BJ (cell line): ENCODE data around the gene QSOX1. TPM values are rescaled to one million over a fixed set of nuclear protein-coding genes. Genes with fewer than 3 reads are reported as not detected.

Source experiments
- CTCF ChIA-PET: fragments of 350-600 bp; formaldehyde crosslinking; extraction: SDS; loops from one replicate; lab custom pipeline; 2021; ENCODE audit warnings: antibody characterized with exemption, inconsistent platforms; lab: Yijun Ruan, JAX
- POLR2A ChIA-PET: fragments of 300-600 bp; sonication (Branson Sonifier 250); formaldehyde crosslinking; extraction: SDS; loops from one replicate; lab custom pipeline; 2021; ENCODE audit warnings: antibody characterized with exemption; lab: Charles Lee
- DNase-seq: peaks from one replicate; pipeline ENCODE4 v3.0.0-alpha.2; 2011; ENCODE audit warnings: low read depth
- H3K27me3 ChIP-seq: 2 replicates; pipeline ENCODE4 v1.6.0; 2011; ENCODE audit warnings: low read length; ENCODE audit not compliant: control insufficient read depth, insufficient read depth
- H3K36me3 ChIP-seq: 2 replicates; pipeline ENCODE4 v1.5.1; 2011; ENCODE audit warnings: low read length; ENCODE audit not compliant: control insufficient read depth, insufficient read depth
- H3K4me3 ChIP-seq: 2 replicates; pipeline ENCODE4 v1.5.1; 2011; ENCODE audit warnings: low read depth, mild to moderate bottlenecking, control low read depth, low read length
- polyA plus RNA-seq: library from polyadenylated mRNA; depleted of rRNA; stranded (reverse); fragments of >200 nt; gene quantifications from 2 replicates; pipeline ENCODE4 v1.2.3, GENCODE V29; 2011
- TF ChIP-seq, protein P1 (sequence below): IDR thresholded peaks from 2 replicates; pipeline ENCODE4 v1.5.1; 2011; ENCODE audit warnings: low read depth, mild to moderate bottlenecking, control low read depth, inconsistent platforms, low read length, moderate library complexity; ENCODE audit not compliant: insufficient read depth

QSOX1 gene
- polyA plus RNA-seq, 1 experiment: 503 TPM

DNA sequence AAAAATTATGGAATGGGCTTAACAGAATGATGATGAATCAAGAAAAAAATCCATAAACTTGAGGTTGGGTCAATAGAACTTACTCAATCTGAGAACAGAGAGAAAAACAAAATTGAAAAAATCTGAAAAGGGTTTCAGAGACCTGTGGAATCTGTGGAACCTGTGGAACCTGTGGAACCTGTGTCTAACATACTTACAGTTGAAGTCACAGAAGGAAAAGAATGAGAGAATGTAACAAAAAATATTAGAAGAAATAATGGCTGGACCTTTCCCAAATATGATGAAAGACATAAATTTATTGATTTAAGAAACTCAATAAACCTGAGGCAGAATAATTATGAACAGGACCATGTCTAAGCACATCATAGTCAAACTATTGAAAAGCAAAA lies 17.7 kb upstream of the QSOX1 start:
- no peaks in the 10 kb centered on the region for H3K27me3 ChIP-seq
- TF ChIP-seq, protein P1, sequence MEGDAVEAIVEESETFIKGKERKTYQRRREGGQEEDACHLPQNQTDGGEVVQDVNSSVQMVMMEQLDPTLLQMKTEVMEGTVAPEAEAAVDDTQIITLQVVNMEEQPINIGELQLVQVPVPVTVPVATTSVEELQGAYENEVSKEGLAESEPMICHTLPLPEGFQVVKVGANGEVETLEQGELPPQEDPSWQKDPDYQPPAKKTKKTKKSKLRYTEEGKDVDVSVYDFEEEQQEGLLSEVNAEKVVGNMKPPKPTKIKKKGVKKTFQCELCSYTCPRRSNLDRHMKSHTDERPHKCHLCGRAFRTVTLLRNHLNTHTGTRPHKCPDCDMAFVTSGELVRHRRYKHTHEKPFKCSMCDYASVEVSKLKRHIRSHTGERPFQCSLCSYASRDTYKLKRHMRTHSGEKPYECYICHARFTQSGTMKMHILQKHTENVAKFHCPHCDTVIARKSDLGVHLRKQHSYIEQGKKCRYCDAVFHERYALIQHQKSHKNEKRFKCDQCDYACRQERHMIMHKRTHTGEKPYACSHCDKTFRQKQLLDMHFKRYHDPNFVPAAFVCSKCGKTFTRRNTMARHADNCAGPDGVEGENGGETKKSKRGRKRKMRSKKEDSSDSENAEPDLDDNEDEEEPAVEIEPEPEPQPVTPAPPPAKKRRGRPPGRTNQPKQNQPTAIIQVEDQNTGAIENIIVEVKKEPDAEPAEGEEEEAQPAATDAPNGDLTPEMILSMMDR: no peak
- ChIA-PET CTCF (interaction anchor here (0.7 to 0.9 kb wide), 2 partner anchors 26 to 85 kb away, joined by 3 read pairs; no protein-coding TSS in a partner anchor), POLR2A (no interaction called here)
- H3K36me3 ChIP-seq: no peaks in the 10 kb centered on the region
- no peak overlapping the region for H3K4me3 ChIP-seq
- DNase-seq: no peak

DNA sequence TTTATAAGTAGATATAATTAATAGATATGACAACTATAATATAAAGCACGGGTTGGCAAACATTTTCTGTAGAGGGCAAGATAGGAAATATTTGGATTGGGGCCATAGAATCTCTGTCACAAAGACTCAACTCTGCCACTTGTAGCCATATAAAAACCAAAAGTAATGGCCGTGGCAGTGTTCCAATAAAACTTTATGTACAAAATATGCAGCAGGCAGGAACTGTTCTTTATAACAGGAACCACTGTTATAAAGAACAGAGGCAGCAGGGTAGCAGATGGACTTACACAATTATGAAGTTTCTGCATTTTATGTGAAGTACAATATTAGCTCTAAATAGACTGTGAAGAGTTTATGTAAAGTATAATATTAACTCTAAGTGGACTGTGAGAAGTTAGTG lies 16.9 kb upstream of the QSOX1 start:
- ChIA-PET CTCF (no interaction called here), POLR2A (no interaction called here)
- H3K4me3 ChIP-seq: no peak overlapping the region
- TF ChIP-seq, protein P1: no peak
- DNase-seq: no peak
- H3K27me3 ChIP-seq: no peaks in the 10 kb centered on the region
- H3K36me3 ChIP-seq: no peaks in the 10 kb centered on the region

DNA sequence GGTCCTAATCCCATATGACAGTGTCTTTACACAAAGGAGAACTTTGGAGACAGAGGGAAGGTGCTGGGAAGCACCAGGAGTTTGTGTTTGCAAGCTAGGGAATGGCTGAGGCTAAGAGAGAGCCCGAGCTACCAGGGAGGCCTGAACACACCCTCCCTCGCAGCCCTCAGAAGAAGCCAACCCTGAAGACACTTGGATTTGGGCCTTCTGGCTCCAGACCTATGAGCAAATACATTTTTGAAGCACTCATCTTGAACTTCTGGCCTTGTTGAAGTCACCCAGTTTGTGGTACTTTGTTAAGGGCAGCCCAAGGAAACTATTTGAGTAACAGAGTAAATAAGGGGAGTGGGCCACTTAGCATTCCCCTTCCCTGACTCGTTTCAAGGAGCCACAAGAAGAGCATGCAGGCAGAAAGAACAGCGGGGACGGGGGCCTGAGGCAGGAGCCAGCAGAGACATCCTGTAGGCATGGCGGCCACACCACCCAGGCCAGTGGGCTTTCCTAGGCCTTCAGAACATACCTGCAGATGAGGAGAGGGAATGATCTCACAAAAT lies 13.2 kb upstream of the QSOX1 start:
- TF ChIP-seq, protein P1: no peak
- DNase-seq: no peak
- Histone ChIP-seq H3K27me3 (peaks cover 2% of the 10 kb centered on the region; the same call in 1 of the 2 replicates), H3K36me3 (no peaks in the 10 kb centered on the region), H3K4me3 (no peak overlapping the region)
- CTCF ChIA-PET: no interaction called here
- POLR2A ChIA-PET: no interaction called here

DNA sequence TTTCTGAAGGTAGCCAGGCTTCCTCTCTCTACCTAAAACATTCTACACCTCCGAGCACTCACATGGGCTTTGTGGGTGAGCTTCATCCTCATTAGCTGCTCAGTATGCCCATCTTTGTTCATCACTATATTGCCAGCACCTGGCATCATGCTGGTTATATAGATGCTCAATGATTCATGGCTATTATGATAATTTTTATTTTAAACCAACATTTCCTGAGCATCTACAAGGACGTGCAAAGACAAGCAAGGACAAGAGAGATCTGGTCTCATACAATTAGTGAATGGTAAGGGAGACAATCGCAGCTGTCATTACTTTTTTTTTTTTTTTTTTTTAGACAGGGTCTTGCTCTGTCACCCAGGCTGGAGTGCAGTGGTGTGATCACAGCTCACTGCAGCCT lies 11.3 kb upstream of the QSOX1 start:
- CTCF ChIA-PET: interaction anchor here (0.7 to 1.2 kb wide), 2 partner anchors 11 to 16 kb away, joined by 3 to 4 read pairs; no protein-coding TSS in a partner anchor
- TF ChIP-seq, protein P1: no peak
- no peak for DNase-seq
- POLR2A ChIA-PET: no interaction called here
- peaks cover 2% of the 10 kb centered on the region; the same call in 1 of the 2 replicates for H3K27me3 ChIP-seq
- H3K36me3 ChIP-seq: no peaks in the 10 kb centered on the region
- H3K4me3 ChIP-seq: no peak overlapping the region

DNA sequence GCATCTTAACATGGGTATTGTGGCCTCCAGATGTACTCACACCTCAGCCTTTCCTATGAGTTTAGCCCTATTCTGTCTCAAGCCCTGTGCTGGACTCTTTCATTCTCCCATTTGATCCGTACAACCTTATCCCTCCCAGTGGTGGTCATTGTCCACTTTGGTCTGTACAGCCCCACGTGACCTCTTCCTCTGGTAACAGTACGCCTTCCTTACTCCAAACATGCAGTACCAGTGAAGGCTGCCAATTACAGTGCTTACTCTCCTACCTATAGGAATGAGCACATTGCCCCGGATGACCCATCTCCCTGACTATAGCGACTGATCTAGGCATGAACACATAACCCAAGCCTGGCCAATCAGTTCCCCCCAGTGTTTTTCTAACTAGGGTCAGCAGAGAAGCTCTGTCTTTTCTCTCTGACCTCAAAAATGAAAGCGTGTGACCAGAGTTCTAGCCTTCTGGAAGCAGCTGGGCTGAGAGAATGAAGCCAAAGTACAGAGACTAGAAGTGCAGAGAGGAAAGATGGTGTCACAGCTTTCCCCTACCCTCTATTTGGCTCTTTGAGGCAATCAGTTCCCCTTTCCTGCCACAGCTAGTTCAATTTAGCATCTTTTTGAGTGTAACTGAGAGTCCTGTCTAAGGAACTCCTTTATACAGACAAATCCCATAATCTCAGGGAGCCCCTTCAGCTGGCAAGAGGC lies 9.9 kb upstream of the QSOX1 start:
- TF ChIP-seq, protein P1: no peak
- Histone ChIP-seq H3K27me3 (peaks cover 2% of the 10 kb centered on the region; the same call in 1 of the 2 replicates), H3K36me3 (no peaks in the 10 kb centered on the region), H3K4me3 (no peak overlapping the region)
- DNase-seq: no peak
- ChIA-PET POLR2A (no interaction called here), CTCF (interaction anchor here (0.6 kb wide), 1 partner anchor 317 kb away, joined by 3 read pairs; no protein-coding TSS in a partner anchor)
